Occipital lobe (tissue), 1 donor: ENCODE results near the gene H2BK1. TPM values are rescaled to one million over a fixed set of nuclear protein-coding genes. Genes with fewer than 3 reads are reported as not detected.

Experiments used
- total RNA-seq: library from RNA; depleted of rRNA; stranded (reverse); fragments of >200 nt; gene quantifications from one replicate; pipeline ENCODE4 v1.2.3, GENCODE V29; 2014

H2BK1 gene
- total RNA-seq, 1 donor from 2014 or later = not detected

Other genes starting within 250 kb of the H2BK1 start
- gene KCNH2, start 232.2 kb downstream of the H2BK1 start, total RNA-seq = 8.0 TPM
- gene NOS3, start 219.5 kb downstream of the H2BK1 start, total RNA-seq = 0.78 TPM
- gene ATG9B, start 186.0 kb downstream of the H2BK1 start, total RNA-seq = 1.9 TPM
- 24.3 TPM for gene ABCB8, start 182.0 kb downstream of the H2BK1 start, total RNA-seq
- 0.62 TPM for gene ASIC3, start 162.0 kb downstream of the H2BK1 start, total RNA-seq
- gene CDK5, start 152.6 kb downstream of the H2BK1 start, total RNA-seq = 37.3 TPM
- gene SLC4A2, start 150.9 kb downstream of the H2BK1 start, total RNA-seq = 13.7 TPM
- gene FASTK, start 129.7 kb downstream of the H2BK1 start, total RNA-seq = 30.7 TPM
- 9.7 TPM for gene TMUB1, start 127.0 kb downstream of the H2BK1 start, total RNA-seq
- 85.6 TPM for gene AGAP3, start 124.0 kb downstream of the H2BK1 start, total RNA-seq
- gene GBX1, start 42.8 kb downstream of the H2BK1 start, total RNA-seq = not detected
- not detected for gene ASB10, start 23.2 kb downstream of the H2BK1 start, total RNA-seq
- gene ABCF2, start 16.7 kb upstream of the H2BK1 start, total RNA-seq = 29.5 TPM
- 19.0 TPM for gene CHPF2, start 22.0 kb upstream of the H2BK1 start, total RNA-seq
- gene SMARCD3, start 38.2 kb upstream of the H2BK1 start, total RNA-seq = 147 TPM
- 33.5 TPM for gene NUB1, start 131.3 kb upstream of the H2BK1 start, total RNA-seq
- gene WDR86, start 199.6 kb upstream of the H2BK1 start, total RNA-seq = 50.2 TPM
- not detected for gene CRYGN, start 229.7 kb upstream of the H2BK1 start, total RNA-seq